NCI-H2081 treated with DMSO at 0.1 percent for 48 hours (cell line): ENCODE measurements around the gene AGAP1.

Experiments used
- DNase-seq: peaks from one replicate; lab custom pipeline; 2025; lab: John Stamatoyannopoulos, UW

AGAP1 gene

DNA sequence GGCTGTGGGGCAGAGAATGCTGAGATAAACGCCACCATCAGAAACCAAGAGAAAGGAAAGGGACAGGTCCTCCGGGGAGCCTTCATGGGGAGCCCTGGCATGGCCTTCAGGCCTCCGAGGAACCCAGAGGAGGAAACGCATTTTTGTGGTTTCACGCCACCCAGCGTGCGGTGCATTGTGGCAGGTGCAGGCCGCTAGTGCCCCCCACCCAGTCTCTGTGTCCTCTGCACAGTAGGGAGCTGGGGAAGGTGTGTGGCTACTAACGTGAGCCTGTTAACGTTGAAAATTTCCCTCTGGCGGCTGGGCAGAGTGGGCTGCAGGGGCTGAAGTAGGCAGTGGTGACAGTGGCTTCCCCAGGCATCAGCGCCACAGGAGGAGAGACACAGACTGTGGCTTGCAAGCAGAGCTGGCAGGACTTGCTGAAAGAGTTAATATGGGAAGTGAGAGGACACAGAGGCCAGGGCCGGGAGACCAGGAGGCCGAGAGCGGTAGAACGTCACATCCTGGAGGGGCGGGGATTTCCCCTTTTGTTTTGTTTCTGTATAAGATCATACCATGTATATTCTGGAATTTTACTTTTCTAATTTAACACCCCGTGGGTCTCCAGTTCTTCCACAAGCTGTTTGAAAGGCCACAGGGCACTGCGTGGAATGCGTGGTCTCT lies 507.5 kb downstream of the AGAP1 start:
- no peak for DNase-seq

DNA sequence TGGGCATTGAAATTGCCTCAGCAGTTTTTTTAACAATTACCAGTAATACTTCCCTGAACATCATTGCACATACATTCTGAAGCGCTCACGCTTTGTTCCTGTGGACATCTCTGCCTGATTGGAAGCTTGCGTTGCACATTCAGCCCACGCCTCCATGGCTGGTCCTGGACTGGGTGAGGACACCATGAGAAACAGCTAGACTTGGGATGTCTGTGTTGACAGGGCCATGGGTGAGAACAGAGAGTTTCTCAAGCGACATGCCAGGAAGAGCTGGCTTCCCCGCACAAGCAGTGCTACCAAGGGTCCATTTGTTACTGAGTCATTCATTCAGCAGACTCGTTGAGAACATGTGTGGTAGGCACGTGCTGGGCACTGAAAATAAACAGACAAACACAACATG lies 508.0 kb downstream of the AGAP1 start:
- no peak for DNase-seq

DNA sequence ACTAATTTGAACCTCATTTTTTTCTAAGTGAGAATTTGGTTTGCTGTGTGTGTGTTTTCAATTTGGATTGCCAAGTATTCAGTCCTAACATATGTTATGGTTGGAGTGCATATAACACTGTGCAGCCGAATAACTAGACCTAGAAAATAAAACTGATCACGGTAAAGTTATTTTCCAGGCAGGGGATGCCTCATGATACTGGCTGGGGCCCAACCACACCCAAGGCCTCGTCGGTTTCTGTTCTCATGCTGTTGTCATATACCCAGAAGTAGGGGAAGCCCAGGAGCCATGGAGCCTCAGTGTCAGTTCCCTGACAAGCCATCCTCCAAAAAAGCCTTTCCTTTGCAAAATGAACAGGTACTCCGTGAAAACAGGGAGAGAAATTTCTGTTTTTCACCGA lies 514.2 kb downstream of the AGAP1 start:
- no peak for DNase-seq

DNA sequence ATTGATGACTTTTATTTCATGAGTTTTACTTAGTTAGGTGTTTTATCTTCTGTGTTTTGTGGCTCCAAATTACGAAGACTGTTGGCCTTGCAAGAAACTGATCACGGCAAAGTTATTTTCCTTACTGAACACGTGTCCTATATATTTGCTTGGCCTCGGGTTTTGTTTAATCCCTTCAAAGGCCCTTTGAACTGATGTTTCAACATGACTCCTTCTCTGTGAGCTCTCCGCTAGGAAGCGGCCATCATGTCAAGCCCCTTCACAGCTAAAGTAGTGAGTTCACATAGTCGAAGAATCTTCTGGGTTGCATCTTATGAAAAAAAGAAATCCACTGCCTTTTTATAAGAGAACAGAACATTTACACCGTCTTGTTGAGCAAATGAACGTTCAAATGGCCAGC lies 515.0 kb downstream of the AGAP1 start:
- DNase-seq: no peak

DNA sequence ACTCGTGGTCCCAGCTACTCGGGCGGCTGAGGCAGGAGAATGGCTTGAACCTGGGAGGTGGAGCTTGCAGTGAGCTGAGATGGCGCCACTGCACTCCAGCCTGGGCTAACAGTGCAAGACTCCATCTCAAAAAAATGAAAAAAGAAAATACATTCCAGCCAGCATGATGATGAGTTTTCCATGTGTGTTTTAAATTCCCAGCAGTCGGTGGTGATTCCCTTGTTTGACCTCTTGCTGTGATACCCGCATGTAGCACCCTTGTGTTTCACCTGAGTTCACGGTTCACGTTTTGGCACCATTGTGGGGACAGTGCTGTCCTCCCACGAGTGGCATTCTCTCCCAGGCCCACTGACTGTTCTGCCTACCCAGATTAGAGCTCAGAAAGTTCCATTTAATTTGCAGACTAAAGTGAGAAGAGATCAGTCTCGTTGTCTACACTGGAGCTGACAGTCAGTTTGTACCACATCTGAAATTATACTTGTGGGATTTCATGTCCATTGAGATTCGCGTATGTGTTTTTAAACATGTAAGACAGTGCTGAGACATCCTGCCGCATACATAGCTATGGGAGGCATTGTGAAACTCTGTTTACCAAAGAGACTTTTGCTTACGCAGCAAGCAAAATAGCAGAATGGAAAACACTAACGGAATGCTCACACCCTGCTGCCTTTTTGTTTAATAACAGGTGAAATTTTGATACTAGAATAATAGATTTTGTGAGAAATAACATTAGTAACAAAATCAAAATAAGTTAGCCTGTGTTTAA lies 517.3 kb downstream of the AGAP1 start:
- DNase-seq: no peak

DNA sequence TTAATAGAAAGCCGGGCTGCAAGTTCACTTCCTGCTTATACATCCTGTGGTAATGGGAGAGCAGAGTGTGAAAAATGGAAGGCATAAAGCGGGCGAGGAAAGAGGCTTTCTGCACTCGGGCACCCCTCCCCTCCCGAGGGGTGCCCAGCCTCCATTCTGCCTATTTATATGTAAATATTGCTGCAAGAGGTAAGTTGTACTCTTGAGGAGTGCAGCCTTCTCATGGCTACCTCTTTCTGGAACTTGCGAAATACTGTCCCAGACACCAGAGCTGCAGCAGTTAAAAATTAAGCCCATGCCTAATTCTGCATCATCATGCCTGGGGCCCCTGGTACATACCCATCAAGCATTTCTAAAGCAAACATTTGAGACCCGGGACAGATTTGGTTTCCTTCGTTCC lies 518.3 kb downstream of the AGAP1 start:
- no peak for DNase-seq

DNA sequence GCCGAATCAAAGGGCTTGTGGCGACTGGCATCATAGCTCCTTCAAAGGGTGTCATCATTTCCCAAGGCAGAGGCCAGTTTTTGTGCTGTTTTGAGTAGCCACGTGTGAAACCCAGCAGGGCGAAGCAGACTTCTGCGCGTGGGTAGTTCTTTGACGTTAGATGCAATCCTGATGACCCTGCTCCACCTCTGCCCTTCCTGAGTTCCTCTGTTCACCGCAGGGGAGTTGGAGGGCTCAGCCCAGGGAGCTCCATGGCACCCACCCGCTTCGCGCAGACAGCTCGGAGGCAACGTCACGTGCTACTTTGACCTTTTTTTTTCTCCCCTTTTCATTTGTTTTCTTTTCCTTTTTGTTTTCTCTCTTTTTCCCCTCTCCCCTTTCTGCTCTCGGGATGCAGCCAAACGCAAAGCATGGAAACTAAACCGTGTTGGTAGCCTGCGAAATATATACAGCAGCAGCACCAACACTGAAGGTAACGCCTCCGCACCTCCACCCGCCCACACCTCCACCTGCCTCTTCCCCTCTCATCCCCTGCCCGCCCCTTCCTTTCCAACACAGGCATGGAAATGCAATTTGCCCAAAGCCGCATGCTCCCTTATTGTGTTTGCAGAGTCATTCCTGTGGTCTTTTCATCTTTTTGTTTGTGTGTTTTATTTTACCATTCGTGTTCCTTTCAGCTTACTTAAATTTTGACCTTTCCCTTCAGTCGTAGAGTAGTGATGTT lies 520.7 kb downstream of the AGAP1 start:
- no peak for DNase-seq

DNA sequence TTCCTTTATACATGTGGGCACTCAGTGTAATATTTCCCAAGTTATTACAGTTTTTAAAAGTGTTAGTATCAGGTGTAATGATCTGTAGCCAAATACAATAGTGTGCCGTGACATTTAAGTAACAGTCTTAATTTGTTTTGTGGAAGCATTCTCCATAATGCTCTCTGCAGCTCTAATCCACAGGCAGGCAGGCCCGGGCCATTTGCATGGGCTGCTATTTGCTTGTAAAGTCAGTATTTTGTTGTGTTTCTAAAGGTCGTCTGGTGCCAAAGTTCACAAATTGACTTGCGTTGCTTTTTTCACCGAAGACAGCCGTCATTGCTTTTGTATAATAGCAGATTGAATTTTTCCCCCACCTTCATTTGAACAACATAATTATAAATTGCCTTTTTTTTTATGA lies 521.3 kb downstream of the AGAP1 start:
- DNase-seq: no peak

GRCh38 chr2:236016496-236016895 lies 522.7 kb downstream of the AGAP1 start:
- no peak for DNase-seq

- no peak for DNase-seq
These were observed 523.6 kb downstream of the AGAP1 start for GRCh38 chr2:236017446-236017845.

DNA sequence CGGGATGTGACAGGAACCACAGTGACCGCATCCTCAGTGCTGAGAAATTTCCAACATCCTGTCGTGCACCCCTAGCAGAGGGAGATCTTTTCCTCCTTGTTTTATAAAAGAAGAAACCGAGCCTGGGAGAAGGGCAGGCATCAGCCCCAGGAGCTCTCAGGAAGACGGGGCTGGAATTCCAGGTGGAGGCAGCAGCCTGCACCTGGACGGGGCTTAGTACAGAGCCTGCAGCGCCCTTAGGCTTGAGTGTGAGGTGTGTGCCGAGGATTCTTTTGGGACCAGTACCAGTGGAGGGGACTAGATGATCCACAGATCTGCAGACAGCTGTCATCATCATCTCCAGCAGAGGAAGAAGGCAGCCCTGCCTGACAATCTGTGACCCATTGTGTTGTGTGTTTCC lies 525.6 kb downstream of the AGAP1 start:
- no peak for DNase-seq

DNA sequence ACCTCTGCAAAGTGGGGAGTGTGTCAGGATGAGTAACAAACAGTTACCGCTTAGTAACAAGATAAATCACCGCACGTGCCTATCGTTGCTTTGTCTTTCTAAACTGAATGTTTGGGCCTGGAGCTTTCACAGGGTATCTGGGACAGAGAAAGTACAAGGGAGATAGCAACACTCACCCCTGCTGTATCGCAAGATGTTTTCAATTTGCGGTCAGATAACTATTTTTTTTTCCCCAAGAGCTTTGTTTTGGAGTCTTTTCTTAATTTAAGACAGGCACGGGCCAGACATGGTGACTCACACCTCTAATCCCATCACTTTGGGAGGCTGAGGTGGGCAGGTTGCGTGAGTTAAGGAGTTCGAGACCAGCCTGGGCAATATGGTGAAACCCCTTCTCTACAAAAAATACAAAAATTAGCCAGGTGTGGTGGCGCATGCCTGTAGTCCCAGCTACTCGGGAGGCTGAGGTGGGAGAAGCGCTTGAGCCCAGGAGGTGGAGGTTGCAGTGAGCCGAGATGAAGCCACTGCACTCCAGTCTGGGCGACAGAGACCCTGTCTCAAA lies 527.7 kb downstream of the AGAP1 start:
- DNase-seq: no peak

- DNase-seq: no peak
These were observed 528.3 kb downstream of the AGAP1 start for GRCh38 chr2:236022128-236022527.

DNA sequence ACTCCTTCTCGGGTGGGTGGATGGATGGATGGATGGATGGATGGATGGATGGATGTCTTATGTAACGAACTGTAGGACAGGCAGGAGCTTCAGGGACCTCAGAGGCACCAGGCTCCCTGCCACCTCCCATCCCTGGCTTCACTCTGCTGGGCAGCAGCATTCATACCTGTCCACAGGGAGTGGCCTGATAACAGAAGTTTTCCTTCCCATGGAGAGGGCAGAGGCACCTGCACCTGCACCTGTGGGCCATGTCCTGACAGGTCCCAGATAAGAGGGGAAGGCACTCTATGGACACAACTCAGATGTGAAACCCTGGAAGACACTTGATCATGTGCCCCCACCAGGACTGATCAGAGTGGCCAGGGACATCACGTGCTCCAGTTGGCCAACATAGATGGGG lies 532.0 kb downstream of the AGAP1 start:
- no peak for DNase-seq

- no peak for DNase-seq
These were observed 533.0 kb downstream of the AGAP1 start for GRCh38 chr2:236026841-236027240.

DNA sequence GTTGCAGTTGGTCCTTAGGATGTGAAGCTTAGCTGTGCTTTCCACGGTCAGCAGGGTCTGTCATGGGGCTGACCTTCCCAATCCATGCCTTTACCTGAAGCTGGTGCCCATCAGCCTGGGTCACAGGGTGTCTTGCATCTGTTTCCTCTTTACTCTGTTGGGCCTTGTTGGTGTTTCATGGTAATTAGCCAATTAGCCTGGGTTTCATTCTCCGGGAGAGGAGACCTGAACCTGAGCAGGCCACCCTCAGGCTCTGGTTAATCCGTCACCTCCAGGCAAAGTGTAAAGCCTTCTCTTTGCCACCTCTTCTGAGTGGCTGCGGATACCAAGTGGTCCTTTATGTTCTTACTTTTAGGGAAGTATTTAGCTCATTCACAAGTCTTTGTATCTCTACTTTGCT lies 534.2 kb downstream of the AGAP1 start:
- no peak for DNase-seq

GRCh38 chr2:236033462-236033861 lies 539.6 kb downstream of the AGAP1 start:
- DNase-seq: no peak

DNA sequence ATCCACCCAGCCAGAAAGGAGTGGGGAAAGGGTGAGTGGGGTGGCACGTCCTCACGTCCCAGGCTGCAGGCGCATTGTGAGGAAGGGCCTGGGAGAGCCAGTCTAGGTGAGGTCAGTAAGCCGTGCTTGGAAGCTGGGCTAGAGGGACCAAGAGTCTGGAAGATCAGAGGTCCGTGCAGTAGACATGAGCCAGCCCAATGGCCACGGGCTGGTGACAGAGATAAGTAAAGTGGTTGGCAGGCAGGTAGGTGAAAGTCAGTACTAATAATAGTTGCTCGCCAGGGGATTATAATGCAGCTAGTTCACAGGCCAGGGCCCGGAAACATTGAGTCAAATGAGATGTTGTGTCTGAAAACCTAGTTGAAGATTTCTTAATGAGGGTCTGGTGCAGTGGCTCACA lies 541.1 kb downstream of the AGAP1 start:
- DNase-seq: no peak

DNA sequence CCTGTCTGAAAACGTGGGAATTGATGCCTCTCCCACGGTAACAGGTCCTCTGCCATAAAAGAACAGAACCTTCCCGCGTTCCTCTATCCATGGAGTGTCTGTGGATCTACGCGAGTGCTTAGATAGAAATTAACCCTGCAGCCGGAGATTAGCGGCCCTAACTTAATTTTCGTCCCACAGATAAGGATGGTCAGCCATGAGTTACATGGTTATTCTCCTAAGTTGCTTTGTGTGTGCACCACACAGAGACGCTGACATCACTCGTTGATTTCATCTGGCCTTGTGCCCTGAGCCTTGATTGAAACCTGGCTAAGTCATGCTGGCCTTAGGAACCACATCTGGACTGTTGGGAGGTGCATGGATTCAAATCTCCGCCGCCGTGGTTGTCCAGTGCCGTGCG lies 542.2 kb downstream of the AGAP1 start:
- DNase-seq: no peak

GRCh38 chr2:236038096-236038495 lies 544.3 kb downstream of the AGAP1 start:
- no peak for DNase-seq

DNA sequence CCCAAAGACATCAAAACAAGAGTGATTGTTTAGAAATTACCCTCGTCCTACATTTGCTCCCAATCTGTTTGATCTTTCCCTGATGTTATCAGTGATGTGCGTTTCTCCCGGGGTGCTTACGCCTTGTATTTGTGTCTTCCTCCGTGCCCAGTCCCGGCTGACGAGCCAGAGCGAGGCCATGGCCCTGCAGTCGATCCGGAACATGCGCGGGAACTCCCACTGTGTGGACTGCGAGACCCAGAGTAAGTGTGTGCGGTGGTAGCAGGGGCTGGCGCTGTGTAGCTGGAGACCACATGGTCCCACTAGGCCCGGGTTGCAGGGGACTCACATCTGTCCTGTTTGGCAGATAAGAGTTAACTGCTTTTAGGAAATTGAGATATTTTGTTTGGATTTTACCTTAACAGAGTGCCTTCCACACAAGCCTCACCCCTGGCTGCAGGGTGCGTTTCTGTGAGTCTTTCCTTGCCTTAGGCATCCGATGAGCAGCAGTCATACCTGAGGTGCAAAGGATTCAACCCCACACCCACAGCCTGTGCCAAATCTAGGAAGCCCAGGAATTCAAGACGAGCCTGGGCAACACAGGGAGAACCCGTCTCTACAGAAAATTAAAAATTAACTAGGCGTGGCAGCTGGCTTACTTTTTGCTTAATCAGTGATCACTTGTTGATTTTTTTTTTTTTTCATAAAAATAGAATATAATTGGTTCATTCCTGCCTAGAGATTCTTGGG lies 546.9 kb downstream of the AGAP1 start:
- no peak for DNase-seq

GRCh38 chr2:236041616-236042015 lies 547.8 kb downstream of the AGAP1 start:
- no peak for DNase-seq
